A549 (cell line): ENCODE results near the gene MND1. TPM values are rescaled to one million over a fixed set of nuclear protein-coding genes. Genes with fewer than 3 reads are reported as not detected.

Source experiments
- ATAC-seq, 2 experiments: fragments of 200-7000 bp in 1 of 2; fragments of >200 bp in 1 of 2; cut with Nextera tagmentation in 1 of 2; cut with Tn5 transposase in 1 of 2; 3 replicates each; pipeline versions ENCODE4 v1.8.0 to v1.9.1; 2018 to 2020; ENCODE audit warnings: mild to moderate bottlenecking in 1 of 2, moderate library complexity in 1 of 2
- CTCF ChIA-PET: fragments of 300-600 bp; sonication (Branson Sonifier 250); formaldehyde crosslinking; extraction: SDS; loops from one replicate; lab custom pipeline; 2021; ENCODE audit warnings: antibody characterized with exemption, inconsistent platforms; lab: Yijun Ruan, JAX
- POLR2A ChIA-PET: fragments of 350-600 bp; formaldehyde crosslinking; extraction: SDS; loops from one replicate; lab custom pipeline; 2021; ENCODE audit warnings: antibody characterized with exemption, inconsistent platforms; lab: Yijun Ruan, JAX
- DNase-seq, 2 experiments: peaks; one replicate each; pipeline versions ENCODE4 v3.0.0 to v3.0.0-alpha.2; 2011 to 2016; ENCODE audit warnings: low read depth in 1 of 2, low spot score in 1 of 2
- FAIRE-seq: peaks from 2 replicates; lab custom pipeline; 2011; peaks lifted over from hg19 to GRCh38; lab: Jason Lieb, UNC
- H3K27ac ChIP-seq, 2 experiments: fragments of >200 bp; sonication (Bioruptor Twin); formaldehyde crosslinking; 3 replicates each; pipeline ENCODE4 v1.5.1; 2016 to 2017
- H3K4me1 ChIP-seq: fragments of >200 bp; sonication (Bioruptor Twin); formaldehyde crosslinking; 3 replicates; pipeline ENCODE4 v1.6.1; 2016
- H3K4me2 ChIP-seq: fragments of >200 bp; sonication (Bioruptor Twin); formaldehyde crosslinking; 3 replicates; pipeline ENCODE4 v1.6.1; 2016
- H3K4me3 ChIP-seq: fragments of >200 bp; sonication (Bioruptor Twin); formaldehyde crosslinking; 3 replicates; pipeline ENCODE4 v1.5.1; 2016
- H3K9me3 ChIP-seq: fragments of >200 bp; sonication (Bioruptor Twin); formaldehyde crosslinking; 3 replicates; pipeline ENCODE4 v1.6.1; 2016
- CBX2 ChIP-seq: fragments of 200-600 bp; sonication (generic); IDR thresholded peaks from 2 replicates; pipeline ENCODE4 v1.6.1; 2016; ENCODE audit warnings: low read depth, mild to moderate bottlenecking, borderline replicate concordance
- EHMT2 ChIP-seq: fragments of 200-600 bp; sonication (generic); IDR thresholded peaks from 2 replicates; pipeline ENCODE4 v1.6.1; 2016; ENCODE audit warnings: antibody characterized with exemption, low read depth, mild to moderate bottlenecking, moderate library complexity
- ESRRA ChIP-seq: fragments of 150-350 bp; IDR thresholded peaks from 2 replicates; pipeline ENCODE4 v1.6.1; 2014; ENCODE audit warnings: mild to moderate bottlenecking, low read length, borderline replicate concordance
- FOSB ChIP-seq: fragments of 250-450 bp; sonication (Bioruptor Pico); IDR thresholded peaks from 2 replicates; pipeline ENCODE4 v1.5.0; 2020; ENCODE audit warnings: mild to moderate bottlenecking, moderate library complexity
- FOSL2 ChIP-seq, 2 experiments: fragments of 450-650 bp in 1 of 2; fragments of >200 bp in 1 of 2; sonication (Bioruptor Twin) in 1 of 2; formaldehyde crosslinking; IDR thresholded peaks; 2 replicates each; pipeline versions ENCODE4 v1.5.0 to v1.6.1; 2016 to 2020; ENCODE audit warnings: mild to moderate bottlenecking in 1 of 2, moderate library complexity in 1 of 2
- FOXS1 ChIP-seq: fragments of 250-450 bp; sonication (Bioruptor Pico); IDR thresholded peaks from 2 replicates; pipeline ENCODE4 v1.5.0; 2020; ENCODE audit warnings: mild to moderate bottlenecking, moderate library complexity
- HOXA7 ChIP-seq: fragments of 250-450 bp; sonication (Bioruptor Pico); IDR thresholded peaks from 2 replicates; pipeline ENCODE4 v1.5.0; 2020; ENCODE audit warnings: mild to moderate bottlenecking, moderate library complexity
- JUN ChIP-seq, 2 experiments: fragments of >200 bp; sonication (Bioruptor Twin); formaldehyde crosslinking; IDR thresholded peaks; 2 replicates in 1 of 2; 3 replicates in 1 of 2; pipeline ENCODE4 v1.6.1; 2016 to 2017
- JUNB ChIP-seq: fragments of >200 bp; sonication (Bioruptor Twin); formaldehyde crosslinking; IDR thresholded peaks from 2 replicates; pipeline ENCODE4 v1.6.1; 2016
- KDM1A ChIP-seq: fragments of 200-600 bp; sonication (generic); IDR thresholded peaks from 2 replicates; pipeline ENCODE4 v1.6.1; 2016; ENCODE audit warnings: low read depth, mild to moderate bottlenecking
- KDM5A ChIP-seq: fragments of 200-600 bp; sonication (generic); IDR thresholded peaks from 2 replicates; pipeline ENCODE4 v1.6.1; 2016; ENCODE audit warnings: antibody characterized with exemption, mild to moderate bottlenecking
- MAZ ChIP-seq: fragments of 150-350 bp; IDR thresholded peaks from 2 replicates; pipeline ENCODE4 v1.6.1; 2014; ENCODE audit warnings: antibody characterized with exemption, low read depth, low read length, borderline replicate concordance
- NFE2L2 ChIP-seq: fragments of 150-350 bp; conservative IDR thresholded peaks from 2 replicates; pipeline ENCODE4 v1.6.1; 2014; ENCODE audit warnings: low read length
- NPAS2 ChIP-seq: fragments of 250-450 bp; sonication (Bioruptor Pico); IDR thresholded peaks from 2 replicates; pipeline ENCODE4 v1.8.0; 2022; ENCODE audit warnings: mild to moderate bottlenecking, moderate library complexity, borderline replicate concordance
- RAD21 ChIP-seq, 2 experiments: fragments of >200 bp in 1 of 2; sonication (Bioruptor Twin) in 1 of 2; formaldehyde crosslinking in 1 of 2; IDR thresholded peaks in 1 of 2; conservative IDR thresholded peaks in 1 of 2; 2 replicates in 1 of 2; 3 replicates in 1 of 2; pipeline ENCODE4 v1.6.1; 2012 to 2018; ENCODE audit warnings: inconsistent platforms in 1 of 2
- RARB ChIP-seq: fragments of 250-450 bp; sonication (Bioruptor Pico); IDR thresholded peaks from 2 replicates; pipeline ENCODE4 v1.8.0; 2021; ENCODE audit warnings: mild to moderate bottlenecking, moderate library complexity
- RNF2 ChIP-seq: fragments of 200-600 bp; sonication (generic); IDR thresholded peaks from 2 replicates; pipeline ENCODE4 v1.6.1; 2016; ENCODE audit warnings: low read depth, mild to moderate bottlenecking, antibody characterized with exemption, moderate library complexity, borderline replicate concordance
- TFCP2L1 ChIP-seq: fragments of 250-450 bp; sonication (Bioruptor Pico); IDR thresholded peaks from 2 replicates; pipeline ENCODE4 v1.5.0; 2021; ENCODE audit warnings: mild to moderate bottlenecking
- TP53 ChIP-seq: fragments of 250-450 bp; sonication (Bioruptor Pico); IDR thresholded peaks from 2 replicates; pipeline ENCODE4 v1.5.0; 2021; ENCODE audit warnings: mild to moderate bottlenecking, moderate library complexity
- USF2 ChIP-seq: fragments of 450-650 bp; IDR thresholded peaks from 2 replicates; pipeline ENCODE4 v1.6.1; 2014; ENCODE audit warnings: antibody characterized with exemption
- ZFP36 ChIP-seq: fragments of 450-650 bp; IDR thresholded peaks from 2 replicates; pipeline ENCODE4 v1.6.1; 2014; ENCODE audit warnings: borderline replicate concordance; ENCODE audit not compliant: partially characterized antibody
- ZNF302 ChIP-seq: fragments of 250-450 bp; sonication (Bioruptor Pico); IDR thresholded peaks from 2 replicates; pipeline ENCODE4 v1.9.0; 2021; ENCODE audit warnings: inconsistent platforms, mild to moderate bottlenecking, moderate library complexity
- WGBS: methylation state at CpG from one replicate; pipeline ENCODE4 v1.1.6; 2017; ENCODE audit errors: missing lambda C conversion rate; 5-methylcytosine and 5-hydroxymethylcytosine counted together
- polyA plus RNA-seq, 4 experiments: library from polyadenylated mRNA; depleted of rRNA in 3 of 4; stranded (reverse); fragments of >200 nt; fragmentation: RNase III in 1 of 4; extraction: RNeasy Plus Mini Kit Qiagen cat#74134 plus additional on column Dnase treatment in 1 of 4; gene quantifications; 2 replicates in 3 of 4; 3 replicates in 1 of 4; pipeline ENCODE4 v1.2.3, GENCODE V29; 2011 to 2017
- TF ChIP-seq, protein P1 (sequence below): fragments of 250-450 bp; sonication (Bioruptor Pico); IDR thresholded peaks from 2 replicates; pipeline ENCODE4 v1.5.0; 2020; ENCODE audit warnings: low read depth, mild to moderate bottlenecking, moderate library complexity
- TF ChIP-seq, protein P2 (sequence below): fragments of 150-350 bp; IDR thresholded peaks from 2 replicates; pipeline ENCODE4 v1.6.1; 2014; ENCODE audit warnings: low read depth, mild to moderate bottlenecking, low read length

MND1 gene
- polyA plus RNA-seq, 2 of the 4 experiments (the other 2 are of a cell fraction) = 16.3 to 16.6 TPM

DNA sequence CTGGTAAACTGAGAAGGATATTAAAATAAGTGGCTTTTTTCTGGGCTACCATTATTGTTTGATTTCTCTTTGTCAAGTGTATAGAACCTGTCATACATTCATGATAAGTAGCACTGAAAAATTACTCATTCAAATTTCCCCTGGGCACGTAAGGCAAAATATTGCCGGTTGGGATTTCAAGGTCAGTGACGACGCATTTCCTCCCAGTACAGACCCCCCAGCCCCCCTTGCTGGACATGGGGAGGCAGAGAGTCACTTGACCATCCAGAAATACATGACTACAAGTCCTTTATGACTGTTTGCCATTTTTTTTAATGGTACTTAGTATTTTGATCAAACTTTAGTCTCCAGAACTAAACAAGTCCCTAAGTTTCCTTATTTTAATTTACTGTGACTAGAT is 6.8 kb upstream of the MND1 start:
- no peak for FAIRE-seq

DNA sequence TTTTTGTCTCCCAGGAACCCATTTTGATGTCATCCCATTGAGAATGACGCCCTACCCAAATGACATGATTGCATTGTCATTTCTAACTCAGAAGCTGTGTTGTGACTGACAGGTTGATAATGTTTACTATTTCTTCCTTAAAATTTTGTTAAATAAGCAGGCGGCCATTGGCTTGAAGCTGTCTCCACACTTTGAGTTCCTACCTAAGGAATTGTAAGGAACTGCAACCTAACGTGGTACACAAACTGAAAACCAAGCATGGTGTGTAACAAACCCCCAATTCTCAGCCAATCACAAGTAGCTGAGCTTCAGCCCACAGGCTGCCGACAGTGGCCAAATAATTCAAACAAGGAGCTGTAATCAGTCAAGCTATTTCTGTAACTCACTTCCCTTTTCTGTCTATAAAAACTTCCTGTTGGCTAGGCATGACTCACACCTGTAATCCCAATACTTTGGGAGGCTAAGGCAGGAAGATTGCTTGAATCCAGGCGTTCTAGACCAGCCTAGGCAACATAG is 2.9 kb upstream of the MND1 start:
- CTCF ChIA-PET = no interaction called here
- WGBS = 45% methylated on average over 5 of the region's 5 CpGs
- ATAC-seq (no peak), FAIRE-seq (no peak), DNase-seq (peak in 1 of 2 experiments; percentile 23)
- no peaks in the 10 kb centered on the region for H3K9me3 ChIP-seq
- peak overlapping the region; percentile 28; the same call in 1 of the 3 replicates for H3K4me2 ChIP-seq
- TF ChIP-seq TP53 (CRISPR knock-in tag) (no peak), FOSL2 (IDR thresholded peaks at IDR 0.05) (no peak), FOSL2 (CRISPR knock-in tag; IDR thresholded peaks at IDR 0.05) (0 out of 2 replicates have a peak, but pooled peaks have one; percentile 7)
- H3K27ac ChIP-seq = no peak overlapping the region
- POLR2A ChIA-PET = no interaction called here
- H3K4me1 ChIP-seq = peaks cover 17% of the 10 kb centered on the region; the same call in 2 of the 3 replicates
- H3K4me3 ChIP-seq = no peak overlapping the region

More for the DNA sequence above, 6.8 kb upstream of the MND1 start:
- DNase-seq (no peak), ATAC-seq (no peak)
- 64% methylated on average over 4 of the region's 4 CpGs for WGBS
- H3K4me1 ChIP-seq = peaks cover 7% of the 10 kb centered on the region; the same call in 1 of the 3 replicates
- no peak overlapping the region for H3K4me2 ChIP-seq
- no peaks in the 10 kb centered on the region for H3K9me3 ChIP-seq
- ChIA-PET POLR2A (no interaction called here), CTCF (no interaction called here)
- H3K27ac ChIP-seq = no peak overlapping the region
- no peak overlapping the region for H3K4me3 ChIP-seq
- TF ChIP-seq ZFP36 (no peak), RARB (CRISPR knock-in tag) (no peak), JUN (IDR thresholded peaks at IDR 0.05) (no peak), ESRRA (no peak), EHMT2 (no peak), MAZ (no peak), FOXS1 (CRISPR knock-in tag) (no peak), FOSB (CRISPR knock-in tag) (no peak), KDM5A (no peak), TFCP2L1 (CRISPR knock-in tag) (no peak), HOXA7 (no peak), USF2 (no peak)

GRCh38 chr4:153342751-153343552 is 1.5 kb upstream of the MND1 start:
- FAIRE-seq (no peak), DNase-seq (no peak), ATAC-seq (no peak)
- Histone ChIP-seq H3K4me1 (peaks cover 19% of the 10 kb centered on the region; the same call in 2 of the 3 replicates), H3K27ac (no peak overlapping the region), H3K4me3 (no peak overlapping the region), H3K4me2 (no peak overlapping the region), H3K9me3 (no peaks in the 10 kb centered on the region)
- ChIA-PET CTCF (interaction anchor here (0.6 to 1.5 kb wide), 3 partner anchors 161 to 407 kb away, joined by 3 to 8 read pairs (median 3); no protein-coding TSS in a partner anchor), POLR2A (no interaction called here)
- TF ChIP-seq, protein P1, sequence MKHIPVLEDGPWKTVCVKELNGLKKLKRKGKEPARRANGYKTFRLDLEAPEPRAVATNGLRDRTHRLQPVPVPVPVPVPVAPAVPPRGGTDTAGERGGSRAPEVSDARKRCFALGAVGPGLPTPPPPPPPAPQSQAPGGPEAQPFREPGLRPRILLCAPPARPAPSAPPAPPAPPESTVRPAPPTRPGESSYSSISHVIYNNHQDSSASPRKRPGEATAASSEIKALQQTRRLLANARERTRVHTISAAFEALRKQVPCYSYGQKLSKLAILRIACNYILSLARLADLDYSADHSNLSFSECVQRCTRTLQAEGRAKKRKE = no peak
- no peak for TF ChIP-seq CBX2
- no peak for TF ChIP-seq KDM5A
- no peak for TF ChIP-seq TFCP2L1 (CRISPR knock-in tag)
- no peak for TF ChIP-seq NFE2L2
- no peak for TF ChIP-seq MAZ
- TF ChIP-seq RNF2 = no peak
- no peak for TF ChIP-seq NPAS2 (CRISPR knock-in tag)
- TF ChIP-seq ZNF302 (CRISPR knock-in tag) = no peak
- no peak for TF ChIP-seq KDM1A
- TF ChIP-seq EHMT2 = no peak
- no peak for TF ChIP-seq FOXS1 (CRISPR knock-in tag)
- no peak for TF ChIP-seq RAD21 (conservative IDR thresholded peaks at IDR 0.05 in 1 of 2, IDR thresholded peaks at IDR 0.05 in 1 of 2)
- TF ChIP-seq JUNB = no peak
- TF ChIP-seq, protein P2, sequence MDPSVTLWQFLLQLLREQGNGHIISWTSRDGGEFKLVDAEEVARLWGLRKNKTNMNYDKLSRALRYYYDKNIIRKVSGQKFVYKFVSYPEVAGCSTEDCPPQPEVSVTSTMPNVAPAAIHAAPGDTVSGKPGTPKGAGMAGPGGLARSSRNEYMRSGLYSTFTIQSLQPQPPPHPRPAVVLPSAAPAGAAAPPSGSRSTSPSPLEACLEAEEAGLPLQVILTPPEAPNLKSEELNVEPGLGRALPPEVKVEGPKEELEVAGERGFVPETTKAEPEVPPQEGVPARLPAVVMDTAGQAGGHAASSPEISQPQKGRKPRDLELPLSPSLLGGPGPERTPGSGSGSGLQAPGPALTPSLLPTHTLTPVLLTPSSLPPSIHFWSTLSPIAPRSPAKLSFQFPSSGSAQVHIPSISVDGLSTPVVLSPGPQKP = no peak
- 96% methylated on average over 6 of the region's 6 CpGs for WGBS
